Astrocyte of the cerebellum (primary cell): ENCODE data around the gene FBN2.
"Not testable (repeated sequence)": the region's sequence is repeated elsewhere in the genome, so short reads cannot be mapped to it uniquely, and the experiment has no call there.

Experiments
- DNase-seq: peaks from one replicate; pipeline ENCODE4 v3.0.0-alpha.2; 2011; ENCODE audit warnings: low read depth
- H3K4me3 ChIP-seq: 2 replicates; pipeline ENCODE4 v1.5.1; 2011; ENCODE audit warnings: mild to moderate bottlenecking, low read depth, low read length, moderate library complexity
- CTCF ChIP-seq: IDR thresholded peaks from 2 replicates; pipeline ENCODE4 v1.5.1; 2012; ENCODE audit warnings: low read length, low read depth, moderate library complexity, mild to moderate bottlenecking; ENCODE audit errors: missing control alignments
- in situ Hi-C: cut with HindIII; loops from 2 replicates; pipeline ENCODE4 v1.10.0; 2017; ENCODE audit warnings: low sequenced_read_pairs

The FBN2 gene

GRCh38 chr5:128331261-128331660, 206.8 kb downstream of the FBN2 start:
- H3K4me3 ChIP-seq, result no peak overlapping the region
- no peak for TF ChIP-seq CTCF
- in situ Hi-C loops, result no loop called here
- no peak for DNase-seq

- TF ChIP-seq CTCF, result no peak
- no peak for DNase-seq
- in situ Hi-C loops, result no loop called here
- H3K4me3 ChIP-seq, result no peak overlapping the region
These were observed 208.6 kb downstream of the FBN2 start for GRCh38 chr5:128329386-128329939.

GRCh38 chr5:128328446-128328845, 209.6 kb downstream of the FBN2 start:
- no peak for TF ChIP-seq CTCF
- DNase-seq, result peak; percentile 72
- H3K4me3 ChIP-seq, result no peak overlapping the region
- in situ Hi-C loops, result no loop called here

GRCh38 chr5:128328007-128328406, 210.0 kb downstream of the FBN2 start:
- TF ChIP-seq CTCF, result no peak
- in situ Hi-C loops, result no loop called here
- DNase-seq, result no peak
- H3K4me3 ChIP-seq, result no peak overlapping the region

- in situ Hi-C loops, result not testable (repeated sequence)
These were observed 216.6 kb downstream of the FBN2 start for GRCh38 chr5:128321418-128321817.

GRCh38 chr5:128318691-128319090, 219.4 kb downstream of the FBN2 start:
- H3K4me3 ChIP-seq, result no peak overlapping the region
- no peak for DNase-seq
- TF ChIP-seq CTCF, result no peak
- in situ Hi-C loops, result no loop called here

More at GRCh38 chr5:128321418-128321817, 216.6 kb downstream of the FBN2 start:
- not testable (repeated sequence) for DNase-seq, H3K4me3 ChIP-seq

GRCh38 chr5:128317481-128317880, 220.6 kb downstream of the FBN2 start:
- no peak for DNase-seq
- H3K4me3 ChIP-seq, result no peak overlapping the region
- in situ Hi-C loops, result no loop called here
- no peak for TF ChIP-seq CTCF
